HuH-7 (cell line): ENCODE measurements around the gene R3HDM2.
"Not testable (repeated sequence)": the region's sequence is repeated elsewhere in the genome, so short reads cannot be mapped to it uniquely, and the experiment has no call there.

Experiments
- DNase-seq: peaks from one replicate; pipeline ENCODE4 v3.0.0; 2011; ENCODE audit warnings: low spot score

R3HDM2 gene

DNA sequence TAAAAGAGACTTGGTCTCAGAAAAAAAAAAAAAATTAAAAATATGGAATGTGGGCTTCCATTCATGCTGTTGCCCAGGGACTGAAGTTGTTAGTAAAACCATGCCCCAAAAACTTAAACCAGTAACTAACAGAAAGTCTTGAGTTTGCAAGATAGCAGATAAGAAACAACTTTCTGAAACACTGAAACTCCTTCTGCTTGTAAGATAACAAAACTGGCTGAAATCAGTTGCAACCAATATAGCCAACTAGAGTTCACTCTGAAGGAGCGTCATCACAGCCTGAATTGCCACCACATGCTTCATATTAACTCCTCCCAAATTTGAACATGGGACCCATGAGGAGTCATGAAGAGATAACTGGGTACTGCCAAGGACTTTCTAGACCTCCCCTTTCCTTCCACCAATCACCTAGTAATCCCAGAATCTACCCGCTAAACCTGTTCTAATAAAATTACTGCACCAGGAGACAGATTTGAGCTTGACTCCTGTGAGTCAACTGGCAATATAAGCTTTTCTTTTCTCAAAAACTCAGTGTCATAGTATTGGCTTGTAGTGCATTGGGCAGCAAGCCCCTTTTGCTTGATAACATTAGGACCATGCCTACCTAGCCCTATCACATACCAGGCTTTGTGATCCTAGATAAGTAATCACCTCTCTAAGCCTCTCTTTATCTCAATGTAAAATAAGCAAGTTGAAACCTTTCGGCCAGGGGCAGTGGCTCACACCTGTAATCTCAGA lies 53.6 kb downstream of the R3HDM2 start:
- DNase-seq: no peak

- no peak for DNase-seq
These were observed 58.6 kb downstream of the R3HDM2 start for GRCh38 chr12:57372233-57372632.

DNA sequence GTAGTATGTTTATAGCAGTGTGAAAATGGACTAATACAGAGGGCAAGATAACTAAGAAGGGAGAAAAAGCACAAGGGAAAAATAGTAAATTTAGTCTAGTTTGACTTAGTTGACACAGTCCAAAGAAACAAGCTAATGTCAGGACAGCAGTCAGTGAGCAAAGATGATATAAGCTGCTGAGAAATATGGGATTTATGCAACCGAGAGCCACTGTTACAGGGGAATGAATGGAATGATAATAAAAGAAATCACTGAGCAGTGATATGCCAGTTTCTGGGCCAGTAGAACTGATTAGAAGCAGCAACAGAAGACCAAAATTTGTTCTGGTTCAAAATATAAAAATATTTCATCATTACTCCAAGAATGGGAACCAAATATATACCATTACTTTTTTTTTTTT lies 60.1 kb downstream of the R3HDM2 start:
- DNase-seq: no peak

GRCh38 chr12:57370072-57370471 lies 60.8 kb downstream of the R3HDM2 start:
- no peak for DNase-seq

- DNase-seq: no peak
These were observed 61.6 kb downstream of the R3HDM2 start for GRCh38 chr12:57369202-57369601.

DNA sequence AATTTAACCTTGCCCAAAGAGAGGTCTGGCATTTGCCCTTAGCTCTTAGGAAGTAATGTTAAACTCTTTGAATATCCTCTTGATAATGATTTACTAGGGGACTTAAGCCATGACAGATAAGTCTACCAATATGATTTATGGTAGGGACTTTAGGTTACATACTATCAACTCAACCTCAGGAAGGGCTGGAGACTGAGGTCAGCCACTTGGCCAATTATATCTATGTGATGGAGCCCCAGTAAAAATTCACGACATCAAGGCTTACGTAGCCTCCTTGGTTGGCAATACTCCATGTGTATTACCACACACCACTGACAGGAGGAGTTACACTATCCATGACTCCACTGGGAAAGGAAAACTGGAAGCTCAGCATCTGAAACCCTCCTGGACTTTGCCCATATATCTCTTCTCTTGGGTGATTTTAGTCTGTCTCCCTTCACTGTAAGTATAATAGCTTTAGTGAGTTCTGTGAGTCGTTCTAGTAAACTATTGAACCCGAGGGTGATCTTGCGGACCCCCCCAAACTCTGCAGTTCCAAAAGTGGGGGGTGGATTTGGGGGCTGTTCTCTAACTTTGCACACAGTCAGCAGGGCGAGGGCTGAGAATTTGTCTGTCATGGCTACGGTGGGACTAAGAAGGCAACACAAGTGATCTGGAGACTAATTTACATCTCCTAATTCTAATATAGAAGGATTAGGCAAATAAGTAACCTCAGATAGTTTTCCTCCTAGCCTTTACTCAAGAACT lies 62.3 kb downstream of the R3HDM2 start:
- peak; percentile 87 for DNase-seq

DNA sequence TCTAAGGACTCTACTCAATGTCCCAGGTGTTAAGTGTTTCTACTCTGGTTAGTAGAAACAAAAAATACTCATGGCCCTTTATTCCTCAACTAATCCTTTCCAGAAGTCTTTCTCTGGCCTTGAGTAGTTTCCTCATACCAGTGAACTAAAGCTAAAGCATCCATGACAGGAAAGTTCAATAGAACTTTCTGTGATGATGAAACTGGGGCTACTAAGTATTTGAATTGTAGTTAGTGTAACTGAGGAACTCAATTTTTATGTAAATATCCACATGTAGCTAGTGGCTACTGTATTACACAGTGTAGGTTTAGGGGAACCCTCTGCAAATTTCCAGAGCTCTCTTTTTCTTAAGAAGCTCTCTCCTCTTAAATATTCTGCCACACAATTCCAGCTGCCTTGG lies 63.7 kb downstream of the R3HDM2 start:
- DNase-seq: no peak

DNA sequence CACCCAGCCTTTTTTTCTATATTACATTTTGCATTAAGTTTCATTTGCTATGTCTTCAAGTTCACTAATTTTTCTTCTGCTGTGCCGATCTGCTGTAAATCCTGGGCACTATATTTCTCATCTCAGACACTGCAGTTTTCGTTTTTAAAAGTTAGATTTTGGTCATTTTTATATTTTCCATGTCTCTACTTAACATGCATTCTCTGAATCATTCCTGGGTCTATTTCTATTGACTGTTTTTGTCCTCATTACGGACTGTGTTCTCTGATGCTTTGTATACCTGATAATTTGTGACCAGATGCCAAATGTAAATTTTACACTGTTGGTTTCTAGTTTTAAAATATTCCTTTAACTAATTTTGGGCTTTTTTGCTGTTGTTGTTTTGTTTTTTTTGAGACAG lies 64.5 kb downstream of the R3HDM2 start:
- no peak for DNase-seq

- DNase-seq: not testable (repeated sequence)
These were observed 66.7 kb downstream of the R3HDM2 start for GRCh38 chr12:57364156-57364555.

- DNase-seq: no peak
These were observed 70.4 kb downstream of the R3HDM2 start for GRCh38 chr12:57360468-57360867.

DNA sequence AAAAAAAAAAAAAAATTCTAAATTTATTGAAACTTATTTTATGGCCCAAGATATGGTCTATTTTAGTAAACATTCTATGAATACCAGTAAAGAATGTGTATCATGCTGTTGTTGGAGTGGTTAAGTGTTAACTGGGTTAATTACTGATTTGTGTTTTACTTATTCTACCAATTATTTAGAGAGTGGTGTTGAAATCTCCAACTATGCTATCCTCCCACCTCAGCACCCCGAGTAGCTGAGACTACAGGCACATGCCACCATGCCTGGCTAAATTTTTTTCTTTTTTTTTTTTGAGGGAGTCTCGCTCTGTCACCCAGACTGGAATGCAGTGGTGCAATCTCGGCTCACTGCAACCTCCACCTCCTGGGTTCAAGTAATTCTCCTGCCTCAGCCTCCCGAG lies 72.2 kb downstream of the R3HDM2 start:
- DNase-seq: no peak

DNA sequence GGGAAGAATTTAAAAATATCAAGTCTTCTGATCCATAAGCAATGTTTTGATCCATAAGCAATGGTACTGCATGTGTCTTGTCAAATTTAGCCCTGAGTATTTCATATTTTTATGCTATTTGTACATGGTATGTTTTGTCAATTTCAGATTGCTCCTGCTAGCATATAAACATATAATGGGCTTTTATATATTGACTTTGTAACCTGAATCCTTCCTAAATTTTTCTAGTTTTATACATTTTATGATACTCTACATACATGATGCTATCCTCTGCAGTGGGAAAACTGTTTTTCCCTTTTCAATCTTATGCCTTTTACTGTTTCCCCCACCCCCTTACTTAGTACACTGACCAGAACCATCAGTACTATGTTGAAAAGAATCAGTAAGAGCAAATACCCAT lies 75.1 kb downstream of the R3HDM2 start:
- DNase-seq: no peak

- DNase-seq: no peak
These were observed 78.7 kb downstream of the R3HDM2 start for GRCh38 chr12:57352166-57352565.

- no peak for DNase-seq
These were observed 83.6 kb downstream of the R3HDM2 start for GRCh38 chr12:57347284-57347683.

GRCh38 chr12:57343703-57344378 lies 87.0 kb downstream of the R3HDM2 start:
- DNase-seq: no peak

DNA sequence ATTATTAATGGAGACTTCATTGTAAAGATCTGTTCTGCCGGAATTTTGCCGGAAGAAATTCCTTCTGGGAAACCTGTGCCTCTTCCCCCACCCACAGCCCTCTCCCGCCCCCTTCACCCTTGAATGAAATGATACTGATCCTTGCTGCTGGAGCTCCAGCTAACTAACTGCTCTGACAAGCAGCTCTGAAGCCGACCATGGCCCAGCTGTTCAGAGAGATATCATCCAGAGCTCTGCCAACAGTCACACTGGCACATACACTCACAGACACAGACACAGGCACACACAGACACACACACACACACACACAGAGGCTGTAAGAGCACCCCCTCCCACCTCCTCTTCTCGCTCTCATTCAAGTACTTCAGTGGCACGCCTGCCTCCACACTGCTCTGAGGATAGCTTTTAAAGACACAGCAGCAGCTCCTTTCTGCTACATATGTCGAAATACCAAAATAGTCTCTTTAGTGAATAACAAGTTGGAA lies 88.6 kb downstream of the R3HDM2 start:
- DNase-seq: no peak

- no peak for DNase-seq
These were observed 89.4 kb downstream of the R3HDM2 start for GRCh38 chr12:57341275-57341990.

GRCh38 chr12:57340104-57340503 lies 90.7 kb downstream of the R3HDM2 start:
- no peak for DNase-seq

- not testable (repeated sequence) for DNase-seq
These were observed 94.5 kb downstream of the R3HDM2 start for GRCh38 chr12:57336299-57336698.

DNA sequence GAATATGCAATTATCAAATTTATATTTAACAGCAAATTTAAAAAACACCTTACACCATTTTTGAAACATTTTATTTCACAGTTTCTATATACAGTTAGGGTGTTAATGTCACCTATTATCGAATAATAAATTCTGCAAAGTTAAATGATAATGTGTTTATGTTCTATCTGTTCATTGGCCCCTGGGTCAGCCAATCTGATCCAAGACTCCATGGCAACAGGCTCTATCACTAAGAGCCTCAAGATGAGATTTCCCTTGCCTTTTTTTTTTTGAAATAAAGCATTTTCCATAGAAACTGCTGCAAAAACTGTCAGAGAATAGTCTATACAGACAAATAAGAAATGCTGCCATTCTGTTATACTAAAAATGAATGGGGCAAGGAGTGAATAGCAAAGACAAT lies 96.6 kb downstream of the R3HDM2 start:
- DNase-seq: no peak

- no peak for DNase-seq
These were observed 98.1 kb downstream of the R3HDM2 start for GRCh38 chr12:57332646-57333312.

DNA sequence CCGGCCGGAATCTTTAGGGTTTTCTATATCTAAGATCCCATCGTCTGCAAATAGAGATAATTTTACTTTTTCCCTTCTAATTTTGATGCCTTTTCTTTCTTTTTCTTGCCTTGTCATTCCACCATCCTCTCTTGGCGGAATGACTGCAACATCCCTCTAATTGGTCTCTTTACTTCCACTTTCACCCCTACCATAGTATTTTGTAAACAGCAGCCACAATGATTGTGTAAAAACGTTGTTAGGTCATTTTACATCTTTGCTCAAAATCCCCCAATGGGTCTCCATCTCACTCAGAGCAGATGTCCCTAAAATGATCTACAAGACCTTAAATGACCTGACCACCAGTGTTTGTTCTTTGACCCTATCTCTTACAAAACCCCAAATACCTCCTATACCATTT lies 99.9 kb downstream of the R3HDM2 start:
- DNase-seq: no peak
